Smooth muscle cell (in vitro differentiated cells): ENCODE data around the gene POLA2. TPM values are rescaled to one million over a fixed set of nuclear protein-coding genes. Genes with fewer than 3 reads are reported as not detected.
"Not testable (repeated sequence)": the region's sequence is repeated elsewhere in the genome, so short reads cannot be mapped to it uniquely, and the experiment has no call there.

Source experiments
- DNase-seq: peaks from one replicate; lab custom pipeline; 2025; ENCODE audit not compliant: unreplicated experiment; lab: John Stamatoyannopoulos, UW
- H2AFZ ChIP-seq: fragments of 200-600 bp; sonication (generic); 2 replicates; pipeline ENCODE4 v1.6.0; 2016; ENCODE audit warnings: antibody characterized with exemption, low read depth, mild to moderate bottlenecking
- H3F3A ChIP-seq: fragments of 200-600 bp; sonication (generic); 2 replicates; pipeline ENCODE4 v1.6.0; 2017; ENCODE audit warnings: antibody characterized with exemption, low read depth
- H3K27ac ChIP-seq: fragments of 200-600 bp; sonication (generic); 2 replicates; pipeline ENCODE4 v1.5.1; 2016; ENCODE audit warnings: low read depth, mild to moderate bottlenecking
- H3K27me3 ChIP-seq: fragments of 200-600 bp; sonication (generic); 2 replicates; pipeline ENCODE4 v1.6.1; 2016; ENCODE audit warnings: low read depth, mild to moderate bottlenecking
- H3K36me3 ChIP-seq: fragments of 200-600 bp; sonication (generic); 2 replicates; pipeline ENCODE4 v1.5.1; 2016; ENCODE audit warnings: low read depth
- H3K4me1 ChIP-seq: fragments of 200-600 bp; sonication (generic); 2 replicates; pipeline ENCODE4 v1.5.1; 2016; ENCODE audit warnings: low read depth
- H3K4me2 ChIP-seq: fragments of 200-600 bp; sonication (generic); 2 replicates; pipeline ENCODE4 v1.6.0; 2016; ENCODE audit warnings: mild to moderate bottlenecking
- H3K4me3 ChIP-seq: fragments of 200-600 bp; sonication (generic); 2 replicates; pipeline ENCODE4 v1.5.1; 2016; ENCODE audit warnings: mild to moderate bottlenecking
- H3K79me2 ChIP-seq: fragments of 200-600 bp; sonication (generic); 2 replicates; pipeline ENCODE4 v1.6.0; 2016; ENCODE audit warnings: low read depth, mild to moderate bottlenecking
- H3K9ac ChIP-seq: fragments of 200-600 bp; sonication (generic); 2 replicates; pipeline ENCODE4 v1.6.0; 2016; ENCODE audit warnings: low read depth
- H3K9me3 ChIP-seq: fragments of 200-600 bp; sonication (generic); replicated peaks from 2 replicates; pipeline ENCODE4 v1.5.1; 2016; ENCODE audit warnings: low read depth
- H4K20me1 ChIP-seq: fragments of 200-600 bp; sonication (generic); 2 replicates; pipeline ENCODE4 v1.6.0; 2016; ENCODE audit warnings: low read depth
- WGBS: methylation state at CpG from one replicate; pipeline ENCODE4 v1.1.7; 2016; ENCODE audit warnings: low lambda C conversion rate; 5-methylcytosine and 5-hydroxymethylcytosine counted together
- polyA plus RNA-seq: library from polyadenylated mRNA; unstranded; fragments of >200 nt; fragmentation: Nextera tagmentation; extraction: Ambion mirVana; gene quantifications from 2 replicates; pipeline ENCODE4 v1.2.1, GENCODE V29; 2016
- total RNA-seq: library from RNA; depleted of rRNA; stranded (reverse); fragments of >200 nt; gene quantifications from 2 replicates; pipeline ENCODE4 v1.2.3, GENCODE V29; 2014
- TF ChIP-seq, protein P1 (sequence below): fragments of 200-600 bp; sonication (generic); IDR thresholded peaks from 2 replicates; pipeline ENCODE4 v1.5.1; 2017; ENCODE audit warnings: borderline replicate concordance, mild to moderate bottlenecking, antibody characterized with exemption; ENCODE audit not compliant: insufficient read depth, poor library complexity, severe bottlenecking

Gene POLA2
- total and polyA plus RNA-seq, 2 experiments from 2014 or later = 2.5 to 8.4 TPM

DNA sequence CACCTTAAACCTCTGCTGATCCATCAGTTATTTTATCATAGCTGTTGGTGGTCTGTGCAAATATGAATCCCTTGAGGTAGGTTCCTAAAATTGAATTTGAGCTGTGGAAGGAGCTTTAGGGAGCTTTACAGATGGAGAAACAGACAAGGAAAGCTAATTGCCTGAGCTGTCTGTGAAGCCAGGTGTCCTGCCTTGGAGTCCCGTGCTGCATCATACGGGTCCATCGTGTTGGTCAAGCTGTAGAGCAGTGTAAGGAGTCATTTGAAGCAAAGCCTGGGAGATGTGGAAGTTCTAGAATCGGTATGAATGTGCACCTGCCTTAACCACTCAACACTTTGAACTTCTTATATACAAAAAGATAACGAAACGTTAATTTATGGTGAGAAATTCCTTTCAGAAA lies 1.0 kb downstream of the POLA2 start:
- TF ChIP-seq, protein P1, sequence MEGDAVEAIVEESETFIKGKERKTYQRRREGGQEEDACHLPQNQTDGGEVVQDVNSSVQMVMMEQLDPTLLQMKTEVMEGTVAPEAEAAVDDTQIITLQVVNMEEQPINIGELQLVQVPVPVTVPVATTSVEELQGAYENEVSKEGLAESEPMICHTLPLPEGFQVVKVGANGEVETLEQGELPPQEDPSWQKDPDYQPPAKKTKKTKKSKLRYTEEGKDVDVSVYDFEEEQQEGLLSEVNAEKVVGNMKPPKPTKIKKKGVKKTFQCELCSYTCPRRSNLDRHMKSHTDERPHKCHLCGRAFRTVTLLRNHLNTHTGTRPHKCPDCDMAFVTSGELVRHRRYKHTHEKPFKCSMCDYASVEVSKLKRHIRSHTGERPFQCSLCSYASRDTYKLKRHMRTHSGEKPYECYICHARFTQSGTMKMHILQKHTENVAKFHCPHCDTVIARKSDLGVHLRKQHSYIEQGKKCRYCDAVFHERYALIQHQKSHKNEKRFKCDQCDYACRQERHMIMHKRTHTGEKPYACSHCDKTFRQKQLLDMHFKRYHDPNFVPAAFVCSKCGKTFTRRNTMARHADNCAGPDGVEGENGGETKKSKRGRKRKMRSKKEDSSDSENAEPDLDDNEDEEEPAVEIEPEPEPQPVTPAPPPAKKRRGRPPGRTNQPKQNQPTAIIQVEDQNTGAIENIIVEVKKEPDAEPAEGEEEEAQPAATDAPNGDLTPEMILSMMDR = no peak
- Histone ChIP-seq H3K27ac (no peak overlapping the region), H3K4me2 (peak overlapping the region; percentile 91), H3K27me3 (no peaks in the 10 kb centered on the region), H3K4me3 (peak overlapping the region; percentile 74), H4K20me1 (no peaks in the 10 kb centered on the region), H3K36me3 (no peaks in the 10 kb centered on the region), H3K4me1 (peaks cover 8% of the 10 kb centered on the region), H3K9me3 (no peaks in the 10 kb centered on the region), H3K79me2 (peaks cover 23% of the 10 kb centered on the region), H3F3A (no peaks in the 10 kb centered on the region), H3K9ac (peak overlapping the region; percentile 77), H2AFZ (peak overlapping the region; percentile 93)
- WGBS = 77% methylated on average over 6 of the region's 6 CpGs
- DNase-seq = no peak

DNA sequence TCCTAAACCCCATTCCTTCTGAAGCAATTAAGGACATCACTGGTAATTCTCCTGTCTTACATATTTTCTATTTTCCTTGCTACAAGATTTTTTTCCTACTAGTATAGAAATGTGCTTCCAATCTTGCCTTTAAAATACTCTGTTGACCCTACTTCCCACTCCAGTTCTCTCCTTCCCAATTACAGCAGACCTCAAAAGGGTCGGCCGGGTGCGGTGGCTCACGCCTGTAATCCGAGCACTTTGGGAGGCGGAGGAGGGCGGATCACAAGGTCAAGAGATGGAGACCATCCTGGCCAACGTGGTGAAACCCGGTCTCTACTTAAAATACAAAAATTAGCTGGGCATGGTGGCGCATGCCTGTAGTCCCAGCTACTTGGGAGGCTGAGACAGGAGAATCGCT lies 3.0 kb downstream of the POLA2 start:
- H3K36me3 ChIP-seq, H3K4me1 ChIP-seq, H3K27ac ChIP-seq, H2AFZ ChIP-seq, H3K9me3 ChIP-seq, H4K20me1 ChIP-seq, H3K9ac ChIP-seq, H3F3A ChIP-seq, H3K4me3 ChIP-seq, DNase-seq, H3K27me3 ChIP-seq, H3K4me2 ChIP-seq: not testable (repeated sequence)
- H3K79me2 ChIP-seq = peaks cover 23% of the 10 kb centered on the region
- 97% methylated on average over 11 of the region's 11 CpGs for WGBS

DNA sequence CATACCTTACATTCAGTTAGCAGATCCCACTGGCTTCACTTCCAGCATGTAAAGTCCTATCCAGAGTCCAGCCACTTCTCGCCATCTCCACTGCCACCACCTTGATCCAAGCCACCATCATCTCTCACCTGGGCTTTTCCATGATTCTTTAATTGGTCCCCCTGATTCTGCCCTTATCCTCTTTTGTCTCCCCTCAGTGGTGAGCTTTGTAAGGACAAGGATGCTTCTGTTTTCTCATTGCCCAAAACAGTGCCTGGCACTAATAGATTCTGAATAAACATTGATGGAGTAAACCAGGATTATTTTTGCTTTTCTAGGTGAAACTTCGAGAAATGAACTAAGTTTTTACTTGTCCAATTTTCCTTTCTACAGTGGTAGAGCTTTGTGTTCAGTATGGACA lies 4.4 kb downstream of the POLA2 start:
- Histone ChIP-seq H4K20me1 (no peaks in the 10 kb centered on the region), H2AFZ (no peak overlapping the region), H3K27ac (no peak overlapping the region), H3K79me2 (peaks cover 23% of the 10 kb centered on the region), H3K36me3 (no peaks in the 10 kb centered on the region), H3K4me3 (no peak overlapping the region), H3F3A (no peaks in the 10 kb centered on the region), H3K4me1 (peaks cover 6% of the 10 kb centered on the region), H3K4me2 (no peak overlapping the region), H3K9me3 (no peaks in the 10 kb centered on the region), H3K27me3 (no peaks in the 10 kb centered on the region), H3K9ac (no peak overlapping the region)
- 98% methylated on average over 2 of the region's 2 CpGs for WGBS
- no peak for DNase-seq
- TF ChIP-seq, protein P1 = no peak

DNA sequence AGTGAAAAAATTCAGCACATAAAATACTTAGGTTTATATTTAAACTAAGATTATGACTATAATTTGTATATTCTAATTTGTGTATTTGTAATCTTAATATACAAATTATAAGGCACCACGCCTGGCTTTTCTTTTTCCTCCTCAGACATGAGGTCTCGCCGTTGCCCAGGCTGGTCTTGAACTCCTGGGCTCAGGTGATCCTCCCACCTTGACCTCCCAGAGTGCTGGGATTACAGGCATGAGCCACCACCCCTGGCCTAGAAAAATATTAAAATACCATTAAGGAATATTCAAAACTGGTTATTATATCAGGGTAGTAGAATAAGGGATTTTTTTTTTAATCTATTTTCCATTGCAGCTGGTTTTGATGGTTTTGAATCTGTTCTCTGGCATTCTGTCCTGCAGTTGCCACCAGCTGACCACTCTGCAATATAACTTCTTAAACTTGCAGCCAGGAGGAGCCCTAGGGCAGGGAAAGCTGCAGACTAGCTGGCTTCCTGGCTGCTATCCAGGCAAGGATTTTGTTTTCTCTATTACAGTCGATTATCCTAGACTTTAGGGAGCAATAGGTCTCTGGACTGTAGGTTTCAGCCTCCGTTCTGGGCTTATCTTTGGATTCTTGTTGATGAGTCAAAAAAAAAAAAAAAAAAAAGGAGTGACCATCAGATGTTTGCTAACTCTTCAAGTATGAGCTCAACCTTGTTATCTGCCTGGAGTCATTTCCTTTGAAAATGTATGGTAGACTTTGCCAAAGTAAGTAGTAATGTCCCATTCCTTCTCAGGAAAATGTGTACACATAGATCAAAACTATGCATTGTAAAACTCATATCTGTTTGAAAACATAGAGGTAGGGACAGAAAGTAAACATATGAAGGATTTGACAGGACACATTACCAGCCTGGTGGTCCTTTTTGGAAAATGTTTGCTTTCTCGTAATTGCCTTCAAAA lies 13.2 kb downstream of the POLA2 start:
- 48% methylated on average over 6 of the region's 6 CpGs for WGBS
- H3K4me3 ChIP-seq = no peak overlapping the region

More for the DNA sequence above, 13.2 kb downstream of the POLA2 start:
- H3K36me3 ChIP-seq = no peaks in the 10 kb centered on the region
- TF ChIP-seq, protein P1 = peak; percentile 86
- H3K9ac ChIP-seq = no peak overlapping the region
- peaks cover 11% of the 10 kb centered on the region for H3F3A ChIP-seq
- H3K27me3 ChIP-seq = no peaks in the 10 kb centered on the region
- peak overlapping the region; percentile 65 for H3K27ac ChIP-seq
- H3K79me2 ChIP-seq = no peaks in the 10 kb centered on the region
- DNase-seq = no peak
- H4K20me1 ChIP-seq = no peaks in the 10 kb centered on the region
- no peak overlapping the region for H2AFZ ChIP-seq
- no peaks in the 10 kb centered on the region for H3K9me3 ChIP-seq
- peaks cover 23% of the 10 kb centered on the region for H3K4me1 ChIP-seq
- H3K4me2 ChIP-seq = peak overlapping the region; percentile 48
